ENCODE data around the gene SLC25A6. TPM values are rescaled to one million over a fixed set of nuclear protein-coding genes. Genes with fewer than 3 reads are reported as not detected.

Gene SLC25A6
- total and polyA plus RNA-seq, 2 donors (not counting 3 experiments of a cell fraction or from before 2014, with no cell fraction given), result 410 to 1,153 TPM

DNA sequence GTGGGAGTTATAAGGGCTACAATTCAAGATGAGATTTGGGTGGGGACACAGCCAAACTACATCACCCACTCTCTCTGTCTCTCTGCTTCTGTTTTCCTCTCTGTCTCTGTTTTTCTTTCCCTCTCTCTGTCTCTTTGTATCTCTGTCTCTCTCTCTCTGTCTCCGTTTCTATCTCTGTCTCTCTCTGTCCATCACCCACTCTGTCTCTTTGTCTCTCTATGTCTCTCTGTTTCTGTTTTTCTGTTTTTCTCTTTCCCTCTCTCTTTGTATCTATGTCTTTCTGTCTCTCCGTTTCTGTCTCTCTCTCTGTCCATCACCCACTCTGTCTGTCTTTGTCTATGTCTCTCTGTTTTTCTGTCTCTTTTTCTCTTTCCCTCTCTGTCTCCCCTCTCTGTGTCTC, 30.0 kb downstream of the SLC25A6 start:
- Histone ChIP-seq H3K4me2 (ENCODE audit: insufficient read depth, low read length) (no peak overlapping the region), H3K9ac (replicated peaks; ENCODE audit: extremely low read depth, insufficient read depth, low read length) (no peak overlapping the region), H3K9me1 (replicated peaks; ENCODE audit: control insufficient read depth, extremely low read depth, insufficient read depth, low read length) (no peaks in the 10 kb centered on the region), H3K9me3 (replicated peaks; ENCODE audit: control insufficient read depth, insufficient read depth, low read length) (no peaks in the 10 kb centered on the region), H4K20me1 (replicated peaks; ENCODE audit: control insufficient read depth, extremely low read depth, insufficient read depth, low read length) (no peaks in the 10 kb centered on the region), H2AFZ (ENCODE audit: low read depth, low read length) (no peak overlapping the region), H3K27ac (ENCODE audit: insufficient read depth, low read depth, low read length) (no peak overlapping the region), H3K79me2 (ENCODE audit: control insufficient read depth, insufficient read depth, low read length) (no peaks in the 10 kb centered on the region), H3K36me3 (ENCODE audit: control insufficient read depth in 2 of 2, extremely low read depth in 1 of 2, insufficient read depth in 2 of 2, low read length in 2 of 2) (peaks cover 0 to 2% of the 10 kb centered on the region in 2 experiments), H3K27me3 (ENCODE audit: control insufficient read depth in 2 of 2, insufficient read depth in 2 of 2, low read length in 2 of 2) (no peaks in the 10 kb centered on the region), H3K4me1 (ENCODE audit: control insufficient read depth, extremely low read depth, insufficient read depth, low read length) (no peaks in the 10 kb centered on the region), H3K4me3 (replicated peaks in 1 of 3; ENCODE audit: insufficient read depth in 1 of 3, low read depth in 1 of 3, low read length in 3 of 3) (no peak overlapping the region)
- POLR2A ChIA-PET, result no interaction called here
- dilution Hi-C loops (cut with MboI; ENCODE audit: extremely low pct_ligation_motif_present, low sequenced_read_pairs), result no loop called here
- intact Hi-C loops (cut with micrococcal nuclease), result no loop called here
- FAIRE-seq (no peak), DNase-seq (ENCODE audit: low read depth, low spot score) (no peak)
- TF ChIP-seq, protein P1, sequence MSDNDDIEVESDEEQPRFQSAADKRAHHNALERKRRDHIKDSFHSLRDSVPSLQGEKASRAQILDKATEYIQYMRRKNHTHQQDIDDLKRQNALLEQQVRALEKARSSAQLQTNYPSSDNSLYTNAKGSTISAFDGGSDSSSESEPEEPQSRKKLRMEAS (IDR thresholded peaks at IDR 0.05; ENCODE audit: insufficient read depth, insufficient read length), result no peak
- no peak for TF ChIP-seq EZH2 (IDR thresholded peaks at IDR 0.05; ENCODE audit: borderline replicate concordance, low read depth, low read length, severe bottlenecking)
- no peak for TF ChIP-seq GATA2 (IDR thresholded peaks at IDR 0.05; ENCODE audit: insufficient read depth, insufficient read length, low read depth, low read length)
- TF ChIP-seq, protein P2, sequence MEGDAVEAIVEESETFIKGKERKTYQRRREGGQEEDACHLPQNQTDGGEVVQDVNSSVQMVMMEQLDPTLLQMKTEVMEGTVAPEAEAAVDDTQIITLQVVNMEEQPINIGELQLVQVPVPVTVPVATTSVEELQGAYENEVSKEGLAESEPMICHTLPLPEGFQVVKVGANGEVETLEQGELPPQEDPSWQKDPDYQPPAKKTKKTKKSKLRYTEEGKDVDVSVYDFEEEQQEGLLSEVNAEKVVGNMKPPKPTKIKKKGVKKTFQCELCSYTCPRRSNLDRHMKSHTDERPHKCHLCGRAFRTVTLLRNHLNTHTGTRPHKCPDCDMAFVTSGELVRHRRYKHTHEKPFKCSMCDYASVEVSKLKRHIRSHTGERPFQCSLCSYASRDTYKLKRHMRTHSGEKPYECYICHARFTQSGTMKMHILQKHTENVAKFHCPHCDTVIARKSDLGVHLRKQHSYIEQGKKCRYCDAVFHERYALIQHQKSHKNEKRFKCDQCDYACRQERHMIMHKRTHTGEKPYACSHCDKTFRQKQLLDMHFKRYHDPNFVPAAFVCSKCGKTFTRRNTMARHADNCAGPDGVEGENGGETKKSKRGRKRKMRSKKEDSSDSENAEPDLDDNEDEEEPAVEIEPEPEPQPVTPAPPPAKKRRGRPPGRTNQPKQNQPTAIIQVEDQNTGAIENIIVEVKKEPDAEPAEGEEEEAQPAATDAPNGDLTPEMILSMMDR (IDR thresholded peaks at IDR 0.05; ENCODE audit: extremely low read depth in 1 of 2, insufficient read depth in 1 of 2, low read depth in 1 of 2, low read length in 2 of 2), result no peak
- no peak for TF ChIP-seq MYC (IDR thresholded peaks at IDR 0.05; ENCODE audit: low read depth, low read length)
- BruUV-seq (replicated peaks), result no TSS peak
- CTCF ChIA-PET, result no interaction called here

DNA sequence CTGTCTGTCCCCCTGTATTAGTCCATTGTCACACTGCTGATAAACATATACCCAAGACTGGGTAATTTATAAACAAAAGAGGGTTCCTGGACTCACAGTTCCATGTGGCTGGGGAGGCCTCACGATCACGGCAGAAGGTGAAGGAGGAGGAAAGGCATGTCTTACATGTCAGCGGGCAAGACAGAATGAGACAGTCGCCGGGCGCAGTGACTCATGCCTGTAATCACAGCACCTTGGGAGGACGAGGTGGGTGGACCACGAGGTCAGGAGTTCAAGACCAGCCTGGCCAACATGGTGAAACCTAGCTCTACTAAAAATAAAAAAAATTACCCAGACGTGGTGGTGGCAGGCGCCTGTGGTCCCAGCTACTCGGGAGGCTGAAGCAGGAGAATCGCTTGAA, 30.6 kb downstream of the SLC25A6 start:
- no peaks in the 10 kb centered on the region for H3K9me1 ChIP-seq (replicated peaks; ENCODE audit: control insufficient read depth, extremely low read depth, insufficient read depth, low read length)
- no peaks in the 10 kb centered on the region for H3K27me3 ChIP-seq (ENCODE audit: control insufficient read depth in 2 of 2, insufficient read depth in 2 of 2, low read length in 2 of 2)
- H3K4me3 ChIP-seq (replicated peaks in 1 of 3; ENCODE audit: insufficient read depth in 1 of 3, low read depth in 1 of 3, low read length in 3 of 3), result no peak overlapping the region
- peaks cover 0 to 2% of the 10 kb centered on the region in 2 experiments for H3K36me3 ChIP-seq (ENCODE audit: control insufficient read depth in 2 of 2, extremely low read depth in 1 of 2, insufficient read depth in 2 of 2, low read length in 2 of 2)
- dilution Hi-C loops (cut with MboI; ENCODE audit: extremely low pct_ligation_motif_present, low sequenced_read_pairs) (no loop called here), intact Hi-C loops (cut with micrococcal nuclease) (no loop called here)
- H3K27ac ChIP-seq (ENCODE audit: insufficient read depth, low read depth, low read length), result no peak overlapping the region
- TF ChIP-seq POLR2AphosphoS5 (IDR thresholded peaks at IDR 0.05; ENCODE audit: insufficient read depth, low read depth, low read length) (no peak), GATA2 (IDR thresholded peaks at IDR 0.05; ENCODE audit: insufficient read depth, insufficient read length, low read depth, low read length) (no peak), EZH2 (IDR thresholded peaks at IDR 0.05; ENCODE audit: borderline replicate concordance, low read depth, low read length, severe bottlenecking) (no peak)
- H3K4me2 ChIP-seq (ENCODE audit: insufficient read depth, low read length), result no peak overlapping the region
- H4K20me1 ChIP-seq (replicated peaks; ENCODE audit: control insufficient read depth, extremely low read depth, insufficient read depth, low read length), result no peaks in the 10 kb centered on the region
- H3K79me2 ChIP-seq (ENCODE audit: control insufficient read depth, insufficient read depth, low read length), result no peaks in the 10 kb centered on the region
- CTCF ChIA-PET, result no interaction called here
- FAIRE-seq, result no peak
- H3K4me1 ChIP-seq (ENCODE audit: control insufficient read depth, extremely low read depth, insufficient read depth, low read length), result no peaks in the 10 kb centered on the region
- no peak for DNase-seq (ENCODE audit: low read depth, low spot score)
- BruUV-seq (replicated peaks), result no TSS peak
- H3K9ac ChIP-seq (replicated peaks; ENCODE audit: extremely low read depth, insufficient read depth, low read length), result no peak overlapping the region
- H2AFZ ChIP-seq (ENCODE audit: low read depth, low read length), result no peak overlapping the region
- no peaks in the 10 kb centered on the region for H3K9me3 ChIP-seq (replicated peaks; ENCODE audit: control insufficient read depth, insufficient read depth, low read length)
- POLR2A ChIA-PET, result no interaction called here

Data from endothelial cell of umbilical vein (primary cell).